GM10847 (cell line): ENCODE results near the gene CYGB.

Experiments used
- POLR2A ChIP-seq: IDR thresholded peaks from 2 replicates; pipeline ENCODE4 v1.6.1; 2011; ENCODE audit not compliant: insufficient read length; ENCODE audit errors: extremely low read depth

CYGB gene

GRCh38 chr17:76523084-76524037 is 14.1 kb downstream of the CYGB start:
- TF ChIP-seq POLR2A: no peak

GRCh38 chr17:76521262-76521661 is 16.2 kb downstream of the CYGB start:
- TF ChIP-seq POLR2A: no peak

- TF ChIP-seq POLR2A: no peak
These were observed 18.2 kb downstream of the CYGB start for GRCh38 chr17:76519048-76519966.

- no peak for TF ChIP-seq POLR2A
These were observed 19.9 kb downstream of the CYGB start for GRCh38 chr17:76517638-76518038.

- TF ChIP-seq POLR2A: no peak
These were observed 22.1 kb downstream of the CYGB start for GRCh38 chr17:76515274-76515949.

GRCh38 chr17:76513306-76513692 is 24.2 kb downstream of the CYGB start:
- TF ChIP-seq POLR2A: no peak

GRCh38 chr17:76512366-76513305 is 24.9 kb downstream of the CYGB start:
- TF ChIP-seq POLR2A: no peak

- TF ChIP-seq POLR2A: no peak
These were observed 25.7 kb downstream of the CYGB start for GRCh38 chr17:76511668-76512365.

- TF ChIP-seq POLR2A: no peak
These were observed 26.7 kb downstream of the CYGB start for GRCh38 chr17:76510831-76511244.

GRCh38 chr17:76506408-76507345 is 30.8 kb downstream of the CYGB start:
- TF ChIP-seq POLR2A: no peak

GRCh38 chr17:76504117-76504516 is 33.4 kb downstream of the CYGB start:
- no peak for TF ChIP-seq POLR2A
